Activated naive CD8-positive, alpha-beta T cell (primary cell): ENCODE measurements around the gene DNAH14.
"Not testable (repeated sequence)": the region's sequence is repeated elsewhere in the genome, so short reads cannot be mapped to it uniquely, and the experiment has no call there.

Experiments
- H3K27ac Mint-ChIP-seq: one replicate; pipeline ENCODE4 v1.8.0; 2021; ENCODE audit warnings: mixed read lengths
- H3K27me3 Mint-ChIP-seq: one replicate; pipeline ENCODE4 v1.8.0; 2021; ENCODE audit warnings: mixed read lengths
- H3K36me3 Mint-ChIP-seq: one replicate; pipeline ENCODE4 v1.8.0; 2021; ENCODE audit warnings: mixed read lengths
- H3K4me1 Mint-ChIP-seq: one replicate; pipeline ENCODE4 v1.8.0; 2021; ENCODE audit warnings: low read depth, mixed read lengths
- H3K4me3 Mint-ChIP-seq: one replicate; pipeline ENCODE4 v1.8.0; 2021; ENCODE audit warnings: mild to moderate bottlenecking, mixed read lengths
- H3K9me3 Mint-ChIP-seq: one replicate; pipeline ENCODE4 v1.8.0; 2021; ENCODE audit warnings: low read depth, mixed read lengths

DNAH14 gene

DNA sequence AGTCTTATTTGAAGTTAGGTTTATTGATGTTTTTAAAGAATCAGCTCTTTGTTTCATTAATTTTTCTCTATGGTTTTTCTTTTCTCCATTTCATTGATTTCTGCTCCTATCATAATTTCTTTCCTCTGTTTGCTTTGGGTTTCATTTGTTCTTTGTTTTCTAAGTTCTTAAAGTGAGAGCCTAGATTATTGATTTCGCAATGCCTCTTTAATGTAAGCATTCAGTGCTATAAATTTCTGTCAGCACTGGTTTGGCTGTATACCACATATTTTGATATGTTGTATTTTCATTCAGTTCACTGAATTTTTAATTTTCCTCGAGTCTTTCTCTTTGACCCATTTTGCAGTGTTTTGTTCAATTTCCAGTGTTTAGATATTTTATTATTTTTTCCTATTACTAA is 68.7 kb downstream of the DNAH14 start:
- Mint-ChIP-seq H3K9me3 (peaks cover 25% of the 10 kb centered on the region), H3K27me3 (peaks cover 3% of the 10 kb centered on the region), H3K4me1 (no peaks in the 10 kb centered on the region), H3K4me3 (no peak overlapping the region), H3K27ac (no peak overlapping the region), H3K36me3 (peaks cover 7% of the 10 kb centered on the region)

DNA sequence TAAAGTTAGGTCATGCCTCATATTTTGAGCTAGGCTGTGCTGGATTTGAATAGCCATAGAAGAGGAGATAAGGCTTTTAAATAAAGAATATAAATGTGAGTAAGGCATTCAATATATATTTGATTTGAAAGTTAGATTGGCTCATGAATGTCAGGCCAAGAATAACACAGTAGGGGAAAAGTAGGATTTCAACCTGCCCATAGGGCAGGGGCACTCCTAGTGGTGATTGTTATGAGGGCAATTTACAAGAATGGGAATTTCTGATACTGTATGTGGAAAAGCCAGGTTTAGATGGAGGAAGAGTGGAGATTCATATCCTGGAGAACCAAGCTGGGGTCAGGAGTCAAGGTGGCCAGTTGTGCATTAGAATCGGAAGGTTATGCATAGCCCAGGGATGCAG is 74.9 kb downstream of the DNAH14 start:
- H3K27ac Mint-ChIP-seq = no peak overlapping the region
- H3K36me3 Mint-ChIP-seq = no peaks in the 10 kb centered on the region
- peaks cover 6% of the 10 kb centered on the region for H3K27me3 Mint-ChIP-seq
- peaks cover 16% of the 10 kb centered on the region for H3K9me3 Mint-ChIP-seq
- H3K4me1 Mint-ChIP-seq = no peaks in the 10 kb centered on the region
- H3K4me3 Mint-ChIP-seq = no peak overlapping the region

DNA sequence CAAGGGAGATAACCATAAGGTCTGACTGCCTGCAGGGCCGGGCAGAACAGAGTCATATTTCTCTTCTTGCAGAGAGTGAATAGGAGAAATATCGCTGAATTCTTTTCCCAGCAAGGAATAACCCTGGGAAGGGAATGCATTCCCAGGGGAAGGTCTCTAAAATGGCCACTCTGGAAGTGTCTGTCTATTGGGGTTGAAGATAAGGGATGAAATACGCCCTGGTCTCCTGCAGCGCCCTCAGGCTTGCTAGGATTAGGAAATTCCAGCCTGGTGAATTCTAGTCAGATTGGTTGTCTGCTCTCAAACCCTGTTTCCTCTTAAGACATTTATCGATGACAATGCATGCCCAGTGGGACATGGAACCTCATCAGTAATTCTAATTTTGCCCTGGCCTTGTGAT is 76.9 kb downstream of the DNAH14 start:
- not testable (repeated sequence) for H3K27me3 Mint-ChIP-seq, H3K27ac Mint-ChIP-seq, H3K9me3 Mint-ChIP-seq

DNA sequence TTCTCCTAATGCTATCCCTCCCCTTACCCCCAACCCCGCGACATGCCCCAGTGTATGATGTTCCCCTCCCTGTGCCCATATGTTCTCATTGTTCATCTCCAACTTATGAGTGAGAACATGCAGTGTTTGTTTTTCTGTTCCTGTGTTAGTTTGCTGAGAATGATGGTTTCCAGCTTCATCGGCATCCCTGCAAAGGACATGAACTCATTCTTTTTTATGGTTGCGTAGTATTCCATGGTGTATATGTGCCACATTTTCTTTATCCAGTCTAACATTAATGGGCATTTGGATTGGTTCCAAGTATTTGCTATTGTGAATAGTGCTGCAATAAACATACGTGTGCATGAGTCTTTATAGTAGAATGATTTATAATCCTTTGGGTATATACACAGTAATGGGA is 78.6 kb downstream of the DNAH14 start:
- not testable (repeated sequence) for H3K36me3 Mint-ChIP-seq, H3K4me1 Mint-ChIP-seq, H3K4me3 Mint-ChIP-seq, H3K9me3 Mint-ChIP-seq, H3K27ac Mint-ChIP-seq, H3K27me3 Mint-ChIP-seq

More for the DNA sequence above, 76.9 kb downstream of the DNAH14 start:
- H3K4me3 Mint-ChIP-seq, H3K4me1 Mint-ChIP-seq, H3K36me3 Mint-ChIP-seq: not testable (repeated sequence)

DNA sequence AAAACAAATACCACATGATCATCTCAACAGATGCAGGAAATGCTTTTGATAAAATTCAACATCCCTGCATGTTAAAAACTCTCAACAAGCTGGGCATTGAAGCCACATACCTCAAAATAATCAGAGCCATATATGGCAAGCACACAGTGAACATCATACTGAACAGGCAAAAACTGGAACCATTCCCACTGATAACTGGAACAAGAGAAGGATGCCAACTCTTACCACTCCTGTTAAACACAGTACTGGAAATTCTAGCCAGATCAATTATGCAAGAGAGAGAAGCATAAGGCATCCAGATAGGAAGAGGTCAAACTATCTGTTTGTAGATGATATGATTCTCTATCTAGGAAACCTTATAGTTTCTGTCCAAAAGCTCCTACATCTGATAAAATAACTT is 91.6 kb downstream of the DNAH14 start:
- Mint-ChIP-seq H3K9me3 (peaks cover 17% of the 10 kb centered on the region), H3K4me3 (no peak overlapping the region), H3K27ac (no peak overlapping the region), H3K27me3 (peaks cover 16% of the 10 kb centered on the region), H3K36me3 (peaks cover 4% of the 10 kb centered on the region), H3K4me1 (no peaks in the 10 kb centered on the region)

DNA sequence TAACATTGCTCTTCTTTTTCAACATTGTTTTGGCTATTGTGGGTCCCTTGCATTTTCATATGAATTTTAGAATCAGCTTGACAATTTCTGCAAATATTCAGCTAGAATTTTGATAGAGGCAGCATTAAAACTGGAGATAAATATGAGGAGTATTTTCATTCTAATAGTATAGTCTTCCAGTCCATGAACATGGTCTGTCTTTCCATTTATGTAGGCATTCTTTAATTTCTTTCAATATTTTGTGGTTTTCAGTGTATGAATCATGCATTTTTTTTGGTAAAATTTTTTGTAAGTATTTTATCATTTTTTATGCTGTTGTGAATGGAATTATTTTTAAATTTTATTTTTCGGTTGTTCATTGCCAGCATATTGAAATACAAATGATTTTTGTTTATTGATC is 97.2 kb downstream of the DNAH14 start:
- Mint-ChIP-seq H3K4me1 (no peaks in the 10 kb centered on the region), H3K27ac (no peak overlapping the region), H3K4me3 (no peak overlapping the region), H3K9me3 (peaks cover 9% of the 10 kb centered on the region), H3K27me3 (peaks cover 6% of the 10 kb centered on the region), H3K36me3 (peaks cover 6% of the 10 kb centered on the region)

DNA sequence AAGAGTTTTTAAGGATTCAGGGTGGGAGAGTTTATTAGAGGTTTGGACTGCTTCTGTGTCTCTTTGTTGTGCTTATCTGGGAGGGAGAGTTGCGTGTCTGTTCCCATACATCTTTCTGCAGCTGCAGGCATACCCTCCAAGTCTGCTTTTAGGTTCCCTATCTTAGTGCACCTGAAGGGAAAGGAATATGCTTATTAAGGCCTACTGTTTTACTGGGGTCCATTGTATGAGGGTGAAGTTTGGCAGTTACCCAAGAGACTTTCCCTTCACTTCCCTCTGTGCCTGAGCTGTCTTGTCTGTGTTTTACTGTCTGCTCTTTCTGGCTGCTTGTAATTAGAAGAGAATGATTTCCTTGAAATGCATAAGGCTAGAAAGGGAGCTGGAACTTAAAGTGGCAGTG is 107.0 kb downstream of the DNAH14 start:
- H3K36me3 Mint-ChIP-seq, H3K9me3 Mint-ChIP-seq, H3K4me3 Mint-ChIP-seq, H3K27me3 Mint-ChIP-seq, H3K27ac Mint-ChIP-seq, H3K4me1 Mint-ChIP-seq: not testable (repeated sequence)

DNA sequence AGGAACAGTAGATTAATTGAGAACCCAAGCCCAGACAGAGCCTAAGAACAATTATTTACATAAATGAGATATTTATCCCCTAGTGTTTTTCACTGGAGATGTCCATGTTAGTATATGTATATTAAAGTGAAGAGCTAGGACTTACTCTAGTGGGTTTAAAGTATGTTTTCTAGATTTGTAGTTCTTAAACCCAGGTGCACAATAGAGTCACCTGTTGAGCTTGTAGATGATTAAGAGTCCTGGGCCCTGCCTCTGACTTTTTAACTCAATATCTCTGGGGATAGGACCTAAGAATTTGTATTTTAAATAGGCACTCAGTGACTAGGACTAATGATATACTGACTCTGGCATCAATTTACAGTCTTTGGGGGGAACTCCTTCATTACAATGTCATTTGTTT is 112.8 kb downstream of the DNAH14 start:
- no peak overlapping the region for H3K27ac Mint-ChIP-seq
- H3K27me3 Mint-ChIP-seq = peaks cover 3% of the 10 kb centered on the region
- H3K4me1 Mint-ChIP-seq = no peaks in the 10 kb centered on the region
- no peaks in the 10 kb centered on the region for H3K36me3 Mint-ChIP-seq
- H3K9me3 Mint-ChIP-seq = no peaks in the 10 kb centered on the region
- no peak overlapping the region for H3K4me3 Mint-ChIP-seq

DNA sequence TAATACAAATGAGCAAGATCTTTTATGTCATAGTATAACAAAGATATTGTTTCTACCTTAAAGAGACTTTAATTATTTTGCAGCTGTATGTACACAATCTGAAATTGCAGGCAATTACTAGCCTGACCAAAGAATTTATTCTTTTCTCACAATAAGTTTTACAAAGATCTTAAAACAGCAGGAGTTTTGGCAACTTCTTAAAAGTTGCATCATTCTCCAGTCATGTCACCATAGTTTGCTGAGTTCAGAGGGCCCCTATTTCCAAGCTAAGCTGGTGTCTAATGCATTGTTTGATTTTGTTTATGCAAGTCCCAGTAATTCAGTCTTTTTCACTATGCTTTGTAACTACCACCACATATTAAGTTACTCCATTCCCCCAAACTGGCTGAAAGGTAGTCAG is 114.8 kb downstream of the DNAH14 start:
- Mint-ChIP-seq H3K4me1 (no peaks in the 10 kb centered on the region), H3K9me3 (no peaks in the 10 kb centered on the region), H3K27ac (no peak overlapping the region), H3K27me3 (no peaks in the 10 kb centered on the region), H3K36me3 (no peaks in the 10 kb centered on the region), H3K4me3 (no peak overlapping the region)

DNA sequence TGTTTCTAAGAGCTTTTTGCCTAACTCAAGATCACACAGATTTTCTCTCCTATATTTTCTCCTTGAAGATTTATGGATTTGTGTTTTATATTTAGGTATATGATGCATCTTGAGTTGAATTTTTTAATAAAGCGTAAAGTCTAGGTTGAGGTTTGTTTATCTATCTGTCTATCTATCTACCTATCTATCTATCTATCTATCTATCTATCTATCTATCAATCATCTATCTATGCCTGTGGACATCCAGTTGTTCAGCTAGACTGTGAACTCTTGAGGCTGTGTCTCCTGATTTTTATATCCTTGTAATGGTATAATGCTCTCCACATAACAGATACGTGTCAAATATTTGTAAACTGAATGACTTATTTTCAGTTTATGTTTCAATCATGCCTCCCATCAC is 120.1 kb downstream of the DNAH14 start:
- H3K27ac Mint-ChIP-seq = no peak overlapping the region

DNA sequence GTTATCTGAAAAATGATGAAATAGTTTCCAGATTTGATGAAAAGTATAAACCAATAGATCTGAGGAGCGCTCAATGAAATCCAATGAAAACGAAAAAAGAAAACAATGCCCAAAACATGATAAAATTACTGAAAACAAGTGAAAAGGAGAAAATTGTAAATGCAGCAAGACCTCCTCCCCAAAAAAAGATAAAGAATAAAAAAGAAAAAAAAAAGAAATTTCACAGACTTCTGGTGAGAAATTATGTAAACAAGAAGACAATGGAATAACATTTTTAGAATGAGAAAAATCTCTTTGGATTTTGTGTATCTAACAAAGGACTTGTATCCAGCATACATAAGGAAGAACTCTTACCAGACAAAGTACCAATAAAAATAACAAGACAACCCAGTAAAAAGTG is 134.2 kb downstream of the DNAH14 start:
- Mint-ChIP-seq H3K9me3 (peaks cover 8% of the 10 kb centered on the region), H3K4me1 (no peaks in the 10 kb centered on the region), H3K36me3 (peaks cover 4% of the 10 kb centered on the region), H3K4me3 (no peak overlapping the region), H3K27ac (no peak overlapping the region), H3K27me3 (peaks cover 2% of the 10 kb centered on the region)

More for the DNA sequence above, 120.1 kb downstream of the DNAH14 start:
- Mint-ChIP-seq H3K4me3 (no peak overlapping the region), H3K36me3 (no peaks in the 10 kb centered on the region), H3K4me1 (no peaks in the 10 kb centered on the region), H3K27me3 (peaks cover 1% of the 10 kb centered on the region), H3K9me3 (no peaks in the 10 kb centered on the region)

DNA sequence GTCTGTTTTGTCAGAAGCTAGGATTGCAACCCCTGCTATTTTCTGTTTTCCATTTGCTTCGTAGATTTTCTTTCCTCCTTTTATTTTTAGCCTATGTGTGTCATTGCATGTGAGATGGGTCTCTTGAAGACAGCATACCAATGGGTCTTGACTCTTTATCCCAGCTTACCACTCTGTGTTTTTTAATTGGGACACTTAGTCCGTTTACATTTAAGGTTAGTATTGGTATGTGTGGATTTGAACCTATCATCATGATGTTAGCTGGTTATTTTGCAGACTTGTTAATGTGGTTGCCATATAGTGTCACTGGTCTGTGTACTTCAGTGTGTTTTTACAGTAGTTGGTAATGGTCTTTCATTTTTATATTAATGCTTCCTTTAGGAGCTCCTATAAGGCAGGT is 141.5 kb downstream of the DNAH14 start:
- H3K4me1 Mint-ChIP-seq = no peaks in the 10 kb centered on the region
- H3K27me3 Mint-ChIP-seq = peaks cover 1% of the 10 kb centered on the region
- no peak overlapping the region for H3K4me3 Mint-ChIP-seq
- H3K9me3 Mint-ChIP-seq = peaks cover 24% of the 10 kb centered on the region
- peaks cover 5% of the 10 kb centered on the region for H3K36me3 Mint-ChIP-seq
- no peak overlapping the region for H3K27ac Mint-ChIP-seq

DNA sequence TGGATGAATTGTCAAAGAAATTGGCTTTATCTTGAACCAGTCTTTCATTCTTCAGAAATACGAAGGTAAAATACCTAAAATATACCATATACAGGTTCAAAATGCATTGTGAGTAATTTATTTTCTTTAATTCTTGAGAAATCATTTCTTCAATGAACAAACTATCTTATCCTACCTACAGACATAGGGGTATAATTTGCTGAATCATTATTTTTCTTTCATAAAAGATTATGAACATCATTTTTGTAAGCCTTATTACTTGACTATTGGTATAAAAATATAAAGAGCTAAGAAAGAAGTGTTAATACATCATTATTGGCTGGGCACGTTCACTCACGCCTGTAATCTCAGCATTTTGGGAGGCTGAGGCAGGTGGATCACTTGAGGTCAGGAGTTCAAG is 167.7 kb downstream of the DNAH14 start:
- H3K4me1 Mint-ChIP-seq = no peaks in the 10 kb centered on the region
- peaks cover 2% of the 10 kb centered on the region for H3K27me3 Mint-ChIP-seq
- H3K27ac Mint-ChIP-seq = no peak overlapping the region
- H3K4me3 Mint-ChIP-seq = no peak overlapping the region
- H3K36me3 Mint-ChIP-seq = no peaks in the 10 kb centered on the region
- peaks cover 3% of the 10 kb centered on the region for H3K9me3 Mint-ChIP-seq

DNA sequence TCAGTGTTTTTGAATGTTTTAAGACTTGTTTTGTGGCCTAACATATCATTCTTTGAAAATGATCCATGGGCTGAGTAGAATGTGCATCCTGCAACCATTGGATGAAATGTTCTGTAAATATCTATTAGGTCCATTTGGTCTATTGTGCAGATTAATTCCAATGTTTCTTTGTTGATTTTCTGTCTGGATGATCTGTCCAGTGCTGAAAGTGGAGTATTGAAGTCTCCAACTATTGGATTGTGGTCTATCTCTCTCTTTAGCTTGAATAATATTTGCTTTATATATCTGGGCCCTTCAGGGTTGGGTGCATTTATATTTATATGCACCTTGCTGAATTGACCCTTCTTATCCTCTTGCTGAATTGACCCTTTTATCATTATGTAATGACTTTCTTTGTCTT is 181.5 kb downstream of the DNAH14 start:
- Mint-ChIP-seq H3K36me3 (no peaks in the 10 kb centered on the region), H3K27ac (no peak overlapping the region), H3K9me3 (no peaks in the 10 kb centered on the region), H3K4me1 (no peaks in the 10 kb centered on the region), H3K4me3 (no peak overlapping the region), H3K27me3 (peaks cover 5% of the 10 kb centered on the region)

DNA sequence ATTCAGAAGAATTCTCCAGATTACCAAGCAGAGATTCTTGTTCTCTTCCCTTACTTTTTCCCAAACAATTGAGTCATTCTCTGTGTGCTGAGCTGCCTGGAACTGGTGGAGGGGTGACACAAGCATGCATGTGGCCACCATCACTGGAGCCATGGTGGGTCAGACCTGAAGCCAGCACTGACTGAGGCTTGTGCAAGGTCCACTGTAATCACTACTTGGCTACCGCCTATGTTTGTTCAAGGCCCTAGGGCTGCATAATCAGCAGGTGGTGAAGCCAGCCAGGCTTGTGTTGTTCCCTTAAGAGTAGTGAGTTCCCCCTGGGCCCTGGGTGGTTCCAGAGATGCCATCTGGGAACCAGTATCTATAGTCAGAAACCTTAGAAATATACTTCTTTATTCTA is 183.8 kb downstream of the DNAH14 start:
- no peaks in the 10 kb centered on the region for H3K36me3 Mint-ChIP-seq
- H3K4me3 Mint-ChIP-seq = no peak overlapping the region
- no peaks in the 10 kb centered on the region for H3K9me3 Mint-ChIP-seq

DNA sequence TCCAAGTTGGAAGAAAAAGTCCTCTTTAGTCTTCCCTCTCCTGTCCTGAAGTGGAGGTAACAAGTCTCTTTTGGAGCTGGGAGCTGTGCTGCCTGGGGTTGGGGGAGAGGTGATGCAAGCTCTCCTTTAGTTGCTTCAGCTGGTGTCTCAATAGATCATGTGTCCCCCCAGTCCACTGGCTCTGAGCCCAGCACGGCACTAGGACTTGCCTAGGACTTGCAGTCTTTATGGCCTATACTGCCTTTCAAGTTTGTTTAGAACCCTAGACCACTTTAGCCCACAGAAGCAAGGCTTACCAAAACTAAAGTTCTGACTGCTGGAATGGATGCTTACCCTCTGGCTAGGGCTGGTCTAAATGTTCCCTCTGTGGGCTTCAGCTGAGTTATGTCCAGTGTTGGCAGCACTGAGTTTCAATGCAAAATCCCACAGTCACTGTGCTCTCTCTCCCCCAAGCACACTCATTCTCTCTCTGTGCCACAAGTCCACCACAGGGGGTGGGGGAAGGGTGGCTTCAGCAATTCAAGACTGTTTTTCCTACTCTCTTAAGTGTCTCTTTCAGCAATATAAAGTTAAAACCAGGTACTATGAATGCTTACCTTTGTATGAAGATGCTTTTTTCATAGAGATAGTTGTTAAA is 185.0 kb downstream of the DNAH14 start:
- H3K27me3 Mint-ChIP-seq = peaks cover 5% of the 10 kb centered on the region
- H3K4me1 Mint-ChIP-seq = no peaks in the 10 kb centered on the region
- H3K36me3 Mint-ChIP-seq = no peaks in the 10 kb centered on the region
- no peak overlapping the region for H3K4me3 Mint-ChIP-seq
- no peaks in the 10 kb centered on the region for H3K9me3 Mint-ChIP-seq
- H3K27ac Mint-ChIP-seq = no peak overlapping the region

More for the DNA sequence above, 183.8 kb downstream of the DNAH14 start:
- peaks cover 5% of the 10 kb centered on the region for H3K27me3 Mint-ChIP-seq
- no peak overlapping the region for H3K27ac Mint-ChIP-seq
- H3K4me1 Mint-ChIP-seq = no peaks in the 10 kb centered on the region
